ENCODE results near the gene BTC.

- TF ChIP-seq ZNF384 (IDR thresholded peaks at IDR 0.05) (no peak), HDGF (IDR thresholded peaks at IDR 0.05; ENCODE audit: borderline replicate concordance) (no peak), FOXM1 (IDR thresholded peaks at IDR 0.05; ENCODE audit: borderline replicate concordance) (no peak), ARNT (IDR thresholded peaks at IDR 0.05) (no peak)
Observed at GRCh38 chr4:74768857-74769525, 25.3 kb downstream of the BTC start.

Data from HEK293T (cell line).